GM21737 (cell line): ENCODE measurements around the gene TRDMT1.

Experiments
- ATAC-seq: cut with Tn5 transposase; IDR thresholded peaks from one replicate; pipeline ENCODE4 v1.9.1; 2021; ENCODE audit warnings: mild to moderate bottlenecking, moderate library complexity; ENCODE audit not compliant: unreplicated experiment

TRDMT1 gene

DNA sequence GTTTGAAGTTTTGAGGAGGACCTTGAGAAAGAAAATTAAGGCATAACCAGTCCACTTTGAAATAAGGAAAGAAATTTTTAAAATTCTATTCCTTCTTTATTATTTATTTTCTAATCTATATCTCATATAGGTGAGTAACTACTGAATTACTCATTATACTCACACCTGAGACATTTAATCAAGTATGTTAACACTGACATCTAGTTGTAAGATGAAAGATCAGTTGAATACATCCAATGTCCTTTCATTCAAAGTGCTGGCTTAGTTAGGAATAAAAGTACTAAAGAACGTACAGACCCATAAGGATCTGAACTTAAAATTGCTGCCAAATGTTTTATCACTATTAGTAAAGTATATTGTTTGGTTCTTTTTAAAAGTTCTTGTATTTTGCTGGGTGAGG, 23.5 kb downstream of the TRDMT1 start:
- ATAC-seq, result no peak

- no peak for ATAC-seq
Measured at GRCh38 chr10:17177014-17177413, 24.5 kb downstream of the TRDMT1 start.

DNA sequence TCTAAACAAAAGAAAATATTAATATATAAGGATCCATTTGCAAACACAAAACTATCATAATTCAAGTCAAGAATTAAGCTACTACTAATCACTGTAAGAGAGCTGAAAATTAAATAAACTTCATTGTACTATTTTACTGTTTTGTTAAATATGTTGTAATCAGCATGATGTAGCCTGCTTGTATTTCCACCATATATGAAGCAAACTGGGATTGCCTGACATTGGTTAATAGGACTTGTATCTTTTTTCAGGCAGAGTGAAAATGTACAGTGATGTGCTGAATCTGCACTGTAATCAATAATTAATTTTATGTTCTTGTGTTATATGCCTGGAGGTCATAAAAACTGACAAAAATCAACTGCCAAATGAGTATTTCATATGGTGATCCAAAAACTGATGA, 25.4 kb downstream of the TRDMT1 start:
- ATAC-seq, result no peak

DNA sequence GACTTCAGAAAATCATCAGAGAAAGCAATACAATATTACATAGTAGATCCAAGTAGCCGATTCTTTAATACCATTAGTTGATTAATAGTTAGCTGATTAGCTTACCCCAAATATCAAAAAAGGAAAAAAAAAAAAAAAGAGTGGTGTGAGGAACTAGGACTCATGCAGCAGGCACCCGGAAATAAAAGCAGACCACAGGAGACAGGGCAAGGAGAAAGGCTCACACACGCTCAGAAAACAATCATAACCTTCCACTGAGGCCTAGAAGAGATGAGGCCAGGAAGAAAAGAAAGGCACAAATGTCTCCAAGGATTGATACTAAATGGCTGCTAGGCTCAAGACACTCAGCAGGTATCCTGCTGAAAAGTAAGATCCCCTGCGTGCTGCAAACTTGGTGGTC, 25.9 kb downstream of the TRDMT1 start:
- ATAC-seq, result no peak

DNA sequence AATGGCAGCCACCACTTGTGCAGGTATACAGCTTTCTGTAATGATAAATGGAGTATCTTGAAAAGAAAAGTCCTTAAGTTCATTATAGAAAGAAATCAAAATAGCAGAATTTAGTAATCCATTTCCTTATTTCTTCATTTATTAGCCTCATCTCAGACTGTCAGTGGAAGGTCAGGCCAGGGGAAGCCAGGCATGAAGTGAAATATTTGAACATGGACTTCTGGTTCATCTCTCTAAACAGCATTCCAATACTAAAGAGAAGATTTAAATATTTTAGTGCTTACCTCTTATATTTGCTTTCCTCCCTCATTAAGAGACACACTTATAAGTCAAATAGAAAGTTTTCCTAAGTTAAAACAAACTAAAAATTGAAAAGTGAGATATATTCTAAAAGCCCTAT, 26.8 kb downstream of the TRDMT1 start:
- ATAC-seq, result no peak

- no peak for ATAC-seq
Measured at GRCh38 chr10:17171141-17171641, 30.3 kb downstream of the TRDMT1 start.

- ATAC-seq, result no peak
Measured at GRCh38 chr10:17169803-17170202, 31.7 kb downstream of the TRDMT1 start.

- ATAC-seq, result no peak
Measured at GRCh38 chr10:17166699-17167098, 34.8 kb downstream of the TRDMT1 start.

DNA sequence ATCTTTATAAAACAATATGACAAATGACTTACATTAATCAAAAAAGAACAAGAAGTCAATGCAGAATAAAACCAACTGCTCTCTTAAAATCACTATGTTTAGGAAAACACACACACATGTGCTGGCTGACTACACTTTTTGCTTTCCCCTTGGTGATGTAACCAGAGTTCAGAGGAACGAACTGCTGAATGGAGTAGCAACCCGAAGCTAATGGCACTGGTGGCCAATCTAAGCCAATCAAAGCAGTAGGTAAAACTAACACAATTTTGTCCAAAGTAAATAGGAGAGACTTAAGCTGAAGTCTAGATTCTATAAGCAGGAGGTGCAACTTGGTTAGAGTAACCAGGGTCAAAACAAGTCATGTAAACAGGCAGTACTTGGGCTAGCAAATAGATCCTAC, 38.6 kb downstream of the TRDMT1 start:
- no peak for ATAC-seq

DNA sequence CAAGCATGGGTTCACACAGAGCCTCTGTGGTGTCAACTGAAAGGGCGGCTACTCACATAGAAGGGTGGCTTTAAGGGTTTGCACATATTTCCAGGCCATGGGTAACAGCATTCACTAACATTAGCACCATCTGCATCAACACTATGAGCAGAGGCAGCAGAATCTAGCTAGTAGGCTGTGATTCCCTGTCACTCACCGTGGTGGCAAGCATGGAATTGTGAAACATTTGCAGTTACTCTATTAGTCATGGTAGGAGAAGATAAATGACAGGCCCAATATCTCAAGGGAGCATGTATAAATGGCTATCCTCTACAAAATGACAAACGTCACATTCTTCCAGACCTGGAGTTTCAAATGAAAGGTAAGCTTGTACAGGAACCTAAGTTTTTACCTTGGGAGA, 39.7 kb downstream of the TRDMT1 start:
- no peak for ATAC-seq

DNA sequence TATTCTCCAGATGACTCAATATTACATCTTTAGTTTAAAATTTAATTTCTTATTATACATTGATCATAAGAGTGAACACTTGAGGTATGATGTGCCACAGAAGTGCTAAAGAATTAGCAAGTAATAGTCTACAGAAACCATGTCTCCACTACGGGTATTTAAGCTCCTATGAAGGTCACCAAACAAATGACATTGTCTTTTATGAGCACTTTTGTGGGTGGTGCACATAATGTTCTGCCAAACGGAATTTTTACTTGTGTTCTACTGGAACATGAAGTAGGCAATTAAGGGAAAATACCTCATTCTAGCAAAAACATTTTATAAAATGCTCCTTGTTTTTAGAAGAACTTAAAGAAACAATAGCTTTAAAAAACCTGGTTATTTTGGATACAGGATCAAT, 44.4 kb downstream of the TRDMT1 start:
- ATAC-seq, result no peak

GRCh38 chr10:17155826-17156225, 45.6 kb downstream of the TRDMT1 start:
- no peak for ATAC-seq

- no peak for ATAC-seq
Measured at GRCh38 chr10:17154116-17154515, 47.4 kb downstream of the TRDMT1 start.

- ATAC-seq, result no peak
Measured at GRCh38 chr10:17153321-17153720, 48.2 kb downstream of the TRDMT1 start.

DNA sequence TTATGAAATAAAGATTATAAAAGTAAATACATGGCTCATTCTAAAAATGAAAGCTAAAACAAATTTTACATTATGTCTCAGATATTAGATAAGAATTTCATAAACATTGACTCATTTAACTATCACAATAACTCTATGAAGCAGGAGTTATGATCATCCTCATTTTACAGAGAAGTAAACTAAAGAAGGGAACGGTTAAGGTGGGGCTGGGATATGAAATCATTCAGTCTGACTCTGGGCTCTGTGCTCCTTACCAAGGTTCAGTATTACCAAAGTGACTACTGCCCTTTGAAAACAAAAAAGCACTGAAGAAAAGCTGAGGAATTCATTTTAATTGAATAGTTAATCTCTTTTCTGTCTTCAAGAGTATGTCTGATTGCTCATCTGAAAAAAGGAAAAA, 49.8 kb downstream of the TRDMT1 start:
- no peak for ATAC-seq

DNA sequence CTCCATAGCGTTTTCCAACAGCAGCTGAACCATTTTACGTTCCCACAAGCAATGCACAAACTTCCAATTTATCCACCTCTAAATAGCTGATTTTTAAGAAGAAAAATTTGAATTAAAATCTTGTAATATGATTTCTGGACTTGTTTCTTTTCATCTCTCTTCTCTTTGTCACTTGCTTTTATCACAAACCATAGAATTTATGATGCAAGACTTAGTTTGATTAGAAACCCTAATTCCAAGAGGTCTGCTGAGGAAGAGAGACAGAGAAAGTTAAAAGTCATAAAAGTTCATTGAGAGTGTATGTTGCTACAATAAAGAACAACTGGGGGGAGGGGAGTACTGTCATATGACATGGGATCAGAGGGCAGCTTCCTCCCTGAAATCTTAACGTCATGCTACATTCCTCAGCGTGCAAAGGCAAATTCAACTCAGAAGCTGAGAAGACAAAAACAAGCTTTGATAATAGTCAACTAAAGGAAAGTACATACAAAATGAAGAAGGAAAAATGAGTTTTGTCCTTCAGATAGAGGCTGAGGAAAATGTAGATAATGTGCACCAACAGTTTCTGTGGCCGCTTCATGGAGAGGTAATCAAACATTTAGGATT, 53.5 kb downstream of the TRDMT1 start:
- no peak for ATAC-seq

- ATAC-seq, result no peak
Measured at GRCh38 chr10:17146892-17147291, 54.6 kb downstream of the TRDMT1 start.

DNA sequence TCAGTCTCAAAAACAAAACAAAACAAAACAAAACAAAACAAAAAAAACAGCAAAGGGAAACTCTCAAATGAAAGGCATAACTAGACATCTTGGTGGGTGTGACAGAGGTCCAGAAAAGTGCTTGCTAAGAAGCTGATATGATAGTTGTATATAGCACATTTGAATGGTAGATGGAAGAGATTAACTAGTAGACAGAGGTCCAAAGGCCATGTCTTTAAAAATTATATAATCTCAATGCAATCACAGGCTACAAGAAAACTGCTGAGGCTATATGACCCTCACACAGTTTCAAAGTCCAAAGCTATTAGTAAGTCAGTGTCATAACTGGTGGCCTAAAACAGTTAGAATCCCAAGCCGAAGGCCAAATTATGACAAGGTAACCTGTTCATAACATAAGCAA, 56.2 kb downstream of the TRDMT1 start:
- no peak for ATAC-seq

DNA sequence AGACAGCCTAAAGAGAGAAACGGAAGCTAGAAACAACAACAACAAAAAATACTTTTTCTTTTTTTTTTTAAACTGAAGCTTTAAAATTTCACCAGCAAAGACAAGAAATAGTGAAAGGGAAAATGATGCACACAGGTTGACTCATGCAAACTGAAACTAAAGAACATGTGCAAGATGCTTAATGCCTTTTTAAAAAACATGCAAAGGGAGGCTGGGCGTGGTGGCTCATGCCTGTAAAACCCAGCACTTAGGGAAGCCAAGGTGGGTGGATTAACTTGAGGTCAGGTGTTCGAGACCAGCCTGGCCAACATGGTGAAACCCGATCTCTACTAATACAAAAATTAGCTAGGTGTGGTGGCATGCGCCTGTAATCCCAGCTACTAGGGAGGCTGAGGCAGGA, 56.7 kb downstream of the TRDMT1 start:
- ATAC-seq, result no peak

DNA sequence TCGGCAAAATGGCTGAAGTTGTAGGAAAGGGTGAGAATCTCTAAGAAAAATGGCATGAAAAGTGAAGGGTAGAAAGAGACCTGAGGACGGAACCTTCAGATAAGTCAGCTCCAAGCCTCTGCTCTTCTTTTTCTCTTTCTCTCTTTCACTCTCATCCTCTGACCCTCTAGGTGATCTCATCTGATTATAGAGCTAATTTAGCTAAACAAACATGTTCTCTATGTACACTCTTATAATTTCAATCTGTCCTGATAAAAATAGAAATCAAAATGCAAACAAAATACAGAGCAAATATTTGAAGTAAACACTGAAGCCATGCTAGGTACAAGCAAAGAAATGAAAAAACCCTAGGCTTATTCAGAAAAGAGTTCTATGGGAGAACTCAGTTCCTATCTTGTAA, 57.4 kb downstream of the TRDMT1 start:
- ATAC-seq, result no peak

DNA sequence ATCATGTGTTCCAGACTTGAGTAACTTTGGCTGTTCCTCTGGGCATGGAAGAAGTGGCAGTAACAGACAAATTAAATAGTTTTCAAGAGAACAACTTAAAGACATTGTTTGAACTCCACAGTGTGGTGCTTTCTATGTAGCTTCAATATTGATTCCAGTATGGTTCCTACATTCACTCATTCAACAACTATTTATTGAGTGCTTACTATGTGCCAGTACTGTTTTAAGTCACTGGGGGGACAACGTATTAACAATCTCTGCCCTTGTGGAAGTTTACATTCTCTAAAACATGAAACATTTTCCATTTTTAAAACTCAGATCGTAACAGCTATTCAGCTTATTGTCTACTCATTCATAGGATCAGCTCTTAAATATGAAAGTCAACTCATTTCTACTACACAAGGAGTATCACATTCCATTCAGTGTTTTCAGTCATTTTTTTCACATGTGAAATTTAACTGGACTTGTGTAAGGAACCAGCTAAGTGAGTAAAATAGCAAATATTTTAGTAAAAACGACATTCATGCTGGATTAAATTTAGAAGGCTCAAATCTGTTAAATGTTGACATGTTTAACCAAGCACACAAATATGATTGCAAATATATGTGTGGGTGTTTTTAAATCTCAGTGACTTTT, 58.3 kb downstream of the TRDMT1 start:
- no peak for ATAC-seq

- ATAC-seq, result no peak
Measured at GRCh38 chr10:17141504-17142229, 59.8 kb downstream of the TRDMT1 start.
